Activated CD4-positive, alpha-beta T cell treated with anti-CD3 and anti-CD28 coated beads, Interleukin-2, amount 50 U/mL, for 1 hour (primary cell): ENCODE measurements around the gene CDC27.
A peak's percentile ranks its signal among the peaks of the same experiment; 100 is the strongest.
"Not testable (repeated sequence)": the region's sequence is repeated elsewhere in the genome, so short reads cannot be mapped to it uniquely, and the experiment has no call there.

ENCODE experiments used
- DNase-seq: peaks from one replicate; pipeline ENCODE4 v3.0.0-alpha.2; 2020

CDC27 gene, protein sequence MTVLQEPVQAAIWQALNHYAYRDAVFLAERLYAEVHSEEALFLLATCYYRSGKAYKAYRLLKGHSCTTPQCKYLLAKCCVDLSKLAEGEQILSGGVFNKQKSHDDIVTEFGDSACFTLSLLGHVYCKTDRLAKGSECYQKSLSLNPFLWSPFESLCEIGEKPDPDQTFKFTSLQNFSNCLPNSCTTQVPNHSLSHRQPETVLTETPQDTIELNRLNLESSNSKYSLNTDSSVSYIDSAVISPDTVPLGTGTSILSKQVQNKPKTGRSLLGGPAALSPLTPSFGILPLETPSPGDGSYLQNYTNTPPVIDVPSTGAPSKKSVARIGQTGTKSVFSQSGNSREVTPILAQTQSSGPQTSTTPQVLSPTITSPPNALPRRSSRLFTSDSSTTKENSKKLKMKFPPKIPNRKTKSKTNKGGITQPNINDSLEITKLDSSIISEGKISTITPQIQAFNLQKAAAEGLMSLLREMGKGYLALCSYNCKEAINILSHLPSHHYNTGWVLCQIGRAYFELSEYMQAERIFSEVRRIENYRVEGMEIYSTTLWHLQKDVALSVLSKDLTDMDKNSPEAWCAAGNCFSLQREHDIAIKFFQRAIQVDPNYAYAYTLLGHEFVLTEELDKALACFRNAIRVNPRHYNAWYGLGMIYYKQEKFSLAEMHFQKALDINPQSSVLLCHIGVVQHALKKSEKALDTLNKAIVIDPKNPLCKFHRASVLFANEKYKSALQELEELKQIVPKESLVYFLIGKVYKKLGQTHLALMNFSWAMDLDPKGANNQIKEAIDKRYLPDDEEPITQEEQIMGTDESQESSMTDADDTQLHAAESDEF

DNA sequence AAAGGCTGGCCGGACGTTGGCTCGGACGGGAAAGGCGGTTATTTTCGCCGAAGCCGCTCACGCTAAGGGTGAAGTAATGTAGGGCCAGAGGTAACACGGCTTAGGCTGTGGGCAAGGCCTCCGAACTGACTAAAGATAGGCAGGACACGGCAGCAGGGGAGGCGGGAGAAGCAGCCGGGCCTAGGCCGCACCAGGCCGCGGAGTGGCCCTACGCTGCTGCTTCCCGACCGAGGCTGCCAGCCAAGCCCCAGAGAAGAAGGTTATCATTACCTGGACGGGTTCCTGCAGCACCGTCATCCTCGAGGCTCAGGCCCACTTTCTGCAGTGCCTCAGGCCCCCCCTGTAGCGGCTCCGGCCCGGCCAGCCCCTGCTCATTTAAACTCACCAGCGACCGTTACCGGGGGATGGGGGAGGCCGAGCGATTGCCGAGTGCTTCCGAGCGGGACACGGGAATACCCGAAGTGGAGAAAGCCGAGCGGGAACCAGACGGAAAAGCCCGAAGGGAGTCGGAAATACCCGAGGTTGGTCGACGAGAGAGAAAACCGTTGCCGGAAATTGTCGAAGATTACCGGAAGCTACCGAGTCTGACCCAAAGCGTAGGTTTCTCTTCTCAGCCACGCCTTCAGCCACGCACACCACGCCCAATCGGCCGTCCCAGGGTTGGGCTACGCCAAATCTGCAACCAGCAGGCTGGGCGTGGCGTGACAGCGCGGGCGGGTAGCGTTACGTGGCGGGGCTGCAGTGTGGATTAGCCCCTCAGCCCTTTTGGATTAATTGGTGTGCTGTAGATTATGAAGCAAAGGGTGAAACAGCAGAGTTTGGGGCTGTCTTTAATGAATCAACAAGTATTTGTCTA lies at the start of gene CDC27:
CDC27 (minus strand) TSS at position 420 of the 856 bp plus-strand sequence; CDS start at position 297, 123 bp downstream.
- peak; percentile 100 for DNase-seq

GRCh38 chr17:47238321-47239010 lies 49.4 kb upstream of the CDC27 start:
- no peak for DNase-seq

GRCh38 chr17:47237841-47238240 lies 48.7 kb upstream of the CDC27 start:
- DNase-seq: no peak

DNA sequence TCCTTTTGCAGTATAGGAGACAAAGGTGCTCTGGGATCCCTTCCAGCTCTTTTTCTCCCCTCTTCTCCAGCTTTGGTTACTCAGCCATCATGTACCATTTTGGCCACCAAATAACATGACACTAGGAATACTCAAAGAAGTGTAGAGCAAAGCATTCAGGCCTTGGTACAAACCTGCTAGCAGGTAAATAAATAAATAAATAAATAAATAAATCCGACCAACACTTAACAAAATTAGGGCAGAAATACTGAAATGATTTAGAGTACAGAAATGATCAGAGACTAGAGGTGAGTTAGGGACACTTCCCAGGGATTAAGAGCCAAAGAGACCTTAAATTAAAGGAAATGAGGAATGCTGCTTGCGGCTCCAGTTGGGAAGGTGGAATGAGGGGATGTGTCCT lies 46.8 kb upstream of the CDC27 start:
- no peak for DNase-seq

DNA sequence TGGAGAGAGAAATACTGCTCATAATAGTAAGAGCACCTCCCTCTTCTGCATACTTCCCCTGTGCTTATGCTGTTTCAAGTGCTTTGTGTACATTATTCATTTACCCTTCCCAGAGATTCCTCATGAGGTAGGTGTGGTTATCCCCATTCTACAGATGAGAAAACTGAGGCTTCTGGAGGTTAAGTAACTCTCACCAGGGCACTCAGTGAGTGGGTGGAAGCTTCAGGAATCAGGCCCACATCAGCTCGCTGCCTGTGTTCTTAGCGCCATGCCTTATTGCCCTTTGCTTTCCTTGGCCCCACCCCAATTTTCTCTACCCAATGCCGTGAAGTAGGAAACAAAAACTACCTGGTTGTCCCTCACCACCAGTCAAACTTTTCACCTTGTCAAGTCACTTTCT lies 46.4 kb upstream of the CDC27 start:
- DNase-seq: no peak

- DNase-seq: no peak
Observed at GRCh38 chr17:47232465-47232864, 43.4 kb upstream of the CDC27 start.

DNA sequence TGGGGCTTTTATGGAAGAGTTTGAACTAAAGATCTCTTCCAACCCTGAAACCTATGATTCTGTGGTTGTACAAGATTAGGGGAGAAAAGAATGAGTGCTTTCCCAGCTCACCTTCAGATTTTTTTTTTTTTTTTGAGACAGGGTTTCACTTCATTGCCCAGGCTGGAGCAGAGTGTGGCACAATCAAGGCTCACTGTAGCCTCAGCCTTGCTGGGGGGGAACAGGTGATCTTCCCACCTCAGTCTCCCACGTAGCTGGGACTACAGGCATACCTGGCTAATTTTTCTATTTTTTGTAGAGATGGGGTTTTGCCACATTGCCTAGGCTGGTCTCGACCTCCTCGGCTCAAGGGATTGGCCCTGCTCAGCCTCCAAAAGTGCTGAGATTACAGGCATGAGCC lies 42.8 kb upstream of the CDC27 start:
- no peak for DNase-seq

DNA sequence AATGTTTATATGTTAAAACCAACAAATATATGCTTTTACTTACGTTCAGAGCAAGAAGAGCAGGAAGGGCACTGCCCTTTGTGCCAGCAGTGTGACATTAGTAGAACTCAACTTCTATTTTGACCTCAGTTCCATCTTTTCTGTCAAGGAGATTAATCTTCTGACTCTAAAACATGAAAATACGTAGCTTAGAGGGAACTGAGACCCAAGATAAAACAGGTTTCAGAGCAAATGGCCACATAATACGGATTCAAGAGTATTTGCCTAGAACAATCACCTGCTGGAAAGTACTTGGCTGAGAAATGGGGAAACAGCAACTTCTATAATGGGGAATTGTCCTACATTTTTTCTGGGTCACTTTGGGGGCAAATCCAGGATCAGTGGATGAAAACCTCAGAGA lies 42.2 kb upstream of the CDC27 start:
- DNase-seq: no peak

DNA sequence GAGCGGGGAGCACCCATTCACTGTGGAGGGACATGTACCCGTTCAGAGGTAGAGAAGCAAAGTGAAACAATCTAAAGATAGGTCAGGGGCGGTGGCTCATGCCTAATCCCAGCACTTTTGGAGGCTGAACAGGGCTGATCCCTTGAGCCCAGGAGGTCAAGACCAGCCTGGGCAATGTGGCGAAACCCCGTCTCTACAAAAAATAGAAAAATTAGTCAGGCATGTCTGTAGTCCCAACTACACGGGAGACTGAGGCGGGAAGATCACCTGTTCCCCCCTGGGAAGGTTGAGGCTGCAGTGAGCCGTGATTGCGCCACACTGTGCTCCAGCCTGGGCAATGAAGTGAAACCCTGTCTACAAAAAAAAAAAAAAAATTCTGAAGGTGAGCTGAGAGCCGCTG lies 41.8 kb upstream of the CDC27 start:
- no peak for DNase-seq

GRCh38 chr17:47229535-47230443 lies 40.7 kb upstream of the CDC27 start:
- DNase-seq: peak; percentile 59

DNA sequence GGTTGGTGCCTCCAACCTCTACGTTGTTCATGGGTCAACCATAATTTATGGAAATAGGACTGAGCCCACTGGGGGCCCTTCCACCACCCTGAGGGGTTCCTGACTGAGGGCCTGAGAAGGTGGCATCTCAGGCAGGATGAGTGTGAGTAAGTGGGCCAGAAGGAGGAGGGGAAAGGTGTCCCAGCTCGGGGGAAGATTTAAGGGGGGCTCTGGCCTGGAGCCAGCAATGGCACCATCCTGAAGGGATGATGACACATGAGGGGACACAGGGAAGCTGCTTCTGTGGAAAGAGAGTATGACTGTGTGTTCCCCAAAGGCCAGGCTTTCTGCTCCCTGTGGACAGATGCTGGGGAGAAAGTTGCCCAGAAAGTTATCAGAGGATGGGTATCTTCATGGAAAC lies 38.8 kb upstream of the CDC27 start:
- no peak for DNase-seq

DNA sequence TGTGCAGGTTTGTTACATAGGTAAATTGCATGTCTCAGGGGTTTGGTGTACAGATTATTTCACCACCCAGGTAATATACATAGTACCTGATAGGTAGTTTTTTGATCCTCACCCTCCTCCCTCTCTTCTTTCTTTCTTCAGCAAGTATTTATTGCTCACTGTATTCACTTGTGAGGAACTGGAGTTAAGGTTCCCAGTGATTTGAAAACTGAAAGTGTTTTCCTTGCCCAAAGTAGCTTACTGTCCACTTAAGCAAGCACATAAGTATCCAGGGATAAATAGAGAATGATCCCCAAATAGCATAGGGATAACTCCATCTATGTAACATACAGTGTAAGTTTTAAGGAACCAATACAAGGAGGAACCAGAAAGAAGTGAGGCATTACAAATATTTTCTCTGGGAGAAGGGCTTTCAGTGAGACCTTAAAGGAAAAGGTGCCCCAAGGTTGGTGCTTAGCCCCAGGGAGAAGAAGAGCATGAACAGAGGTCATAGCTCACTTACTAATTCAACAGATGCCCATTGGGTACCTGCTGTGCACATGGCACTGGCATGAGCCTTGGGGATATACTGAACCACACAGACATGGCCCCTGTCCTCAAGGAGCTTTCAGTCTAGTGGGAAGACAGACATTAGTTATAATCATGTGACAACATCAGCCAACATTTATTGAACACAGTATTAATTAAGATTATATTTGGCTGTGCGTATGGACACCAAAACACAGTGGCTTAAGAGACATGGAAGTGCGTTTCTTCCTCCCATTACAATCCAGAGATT lies 37.0 kb upstream of the CDC27 start:
- DNase-seq: no peak

GRCh38 chr17:47225436-47225858 lies 36.4 kb upstream of the CDC27 start:
- DNase-seq: no peak

GRCh38 chr17:47224966-47225365 lies 35.9 kb upstream of the CDC27 start:
- DNase-seq: no peak

DNA sequence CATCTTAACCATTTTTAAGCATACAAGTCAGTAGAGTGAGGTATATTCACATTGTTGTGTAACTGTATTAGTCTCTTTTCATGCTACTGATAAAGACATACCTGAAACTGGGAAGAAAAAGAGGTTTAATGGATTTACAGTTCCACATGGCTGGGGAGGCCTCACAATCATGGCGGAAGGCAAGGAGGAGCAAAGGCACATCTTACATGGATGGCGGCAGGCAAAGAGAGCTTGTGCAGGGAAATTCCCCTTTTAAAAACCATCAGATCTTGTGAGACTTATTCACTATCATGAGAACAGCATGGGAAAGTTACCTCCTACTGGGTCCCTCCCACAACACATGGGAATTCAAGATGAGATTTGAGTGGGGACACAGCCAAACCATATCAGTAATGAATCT lies 35.0 kb upstream of the CDC27 start:
- DNase-seq: not testable (repeated sequence)

DNA sequence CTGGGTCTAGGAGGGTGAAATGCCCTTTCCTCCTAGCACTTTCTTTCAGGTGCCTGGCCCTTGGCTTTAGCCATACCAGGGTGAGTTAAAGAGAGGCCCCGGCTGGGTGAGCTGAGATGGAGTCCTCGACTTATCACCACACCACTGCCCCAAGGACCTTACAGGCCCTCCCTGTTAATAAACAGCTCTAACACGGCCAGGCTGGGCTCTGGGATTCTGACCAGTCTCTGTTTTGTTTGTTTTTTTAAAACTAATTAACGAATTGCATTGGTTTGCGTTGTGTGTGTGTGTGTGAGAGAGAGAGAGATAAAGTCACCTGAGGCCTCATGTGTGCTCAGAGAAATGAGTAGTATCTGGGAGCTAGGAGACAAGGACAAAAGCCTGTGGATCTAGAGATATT lies 34.4 kb upstream of the CDC27 start:
- DNase-seq: no peak

- DNase-seq: no peak
Observed at GRCh38 chr17:47223007-47223406, 33.9 kb upstream of the CDC27 start.

- DNase-seq: no peak
Observed at GRCh38 chr17:47222047-47222446, 33.0 kb upstream of the CDC27 start.

- no peak for DNase-seq
Observed at GRCh38 chr17:47221154-47221553, 32.1 kb upstream of the CDC27 start.

DNA sequence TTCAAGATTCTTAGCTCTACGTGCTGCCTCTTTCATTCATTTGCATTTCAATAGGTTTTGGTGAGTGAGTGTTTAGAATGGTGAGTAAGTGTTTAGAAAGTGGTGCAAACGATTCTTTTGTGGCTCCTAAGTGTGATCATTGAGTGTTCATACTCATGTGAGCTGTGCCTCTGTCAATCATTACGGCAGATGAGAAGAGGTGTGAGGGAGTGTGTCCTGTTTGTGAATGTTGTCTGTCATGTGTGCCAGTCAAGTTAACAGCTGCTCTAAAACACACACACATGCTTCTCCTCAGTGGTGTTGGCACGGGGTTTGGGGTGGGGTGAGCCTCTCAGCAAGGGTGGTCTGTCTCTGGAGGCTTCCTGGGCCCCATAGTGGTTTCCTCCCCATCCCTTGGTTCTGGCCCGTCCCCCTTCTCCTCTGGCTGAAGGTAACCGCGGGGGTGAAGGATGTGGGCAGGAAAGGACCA lies 31.5 kb upstream of the CDC27 start:
- DNase-seq: no peak
